Measurements from ENCODE around the gene ADAMTS4. TPM values are rescaled to one million over a fixed set of nuclear protein-coding genes. Genes with fewer than 3 reads are reported as not detected.

Gene ADAMTS4
- total RNA-seq, 1 donor: 3.1 TPM

- TF ChIP-seq CTCF (IDR thresholded peaks at IDR 0.05; ENCODE audit: insufficient read depth, low read length): no peak
- DNase-seq (ENCODE audit: low read depth): no peak
- H3K4me3 ChIP-seq (ENCODE audit: low read depth, low read length): no peak overlapping the region
Measured at GRCh38 chr1:161200421-161200991, 1.7 kb upstream of the ADAMTS4 start.

- TF ChIP-seq CTCF (IDR thresholded peaks at IDR 0.05; ENCODE audit: insufficient read depth, low read length): no peak
- H3K4me3 ChIP-seq (ENCODE audit: low read depth, low read length): no peak overlapping the region
Measured at GRCh38 chr1:161199506-161200139, 769 bp upstream of the ADAMTS4 start.

GRCh38 chr1:161198194-161198896, 509 bp downstream of the ADAMTS4 start:
- peak overlapping the region; percentile 68 for H3K4me3 ChIP-seq (ENCODE audit: low read depth, low read length)
- DNase-seq (ENCODE audit: low read depth): peak; percentile 32

More at GRCh38 chr1:161199506-161200139, 769 bp upstream of the ADAMTS4 start:
- no peak for DNase-seq (ENCODE audit: low read depth)

GRCh38 chr1:161197560-161198193, 1.2 kb downstream of the ADAMTS4 start:
- DNase-seq (ENCODE audit: low read depth): peak; percentile 6
- peak overlapping the region; percentile 68 for H3K4me3 ChIP-seq (ENCODE audit: low read depth, low read length)
- TF ChIP-seq CTCF (IDR thresholded peaks at IDR 0.05; ENCODE audit: insufficient read depth, low read length): no peak

More at GRCh38 chr1:161198194-161198896, 509 bp downstream of the ADAMTS4 start:
- no peak for TF ChIP-seq CTCF (IDR thresholded peaks at IDR 0.05; ENCODE audit: insufficient read depth, low read length)

- peak; percentile 89 for DNase-seq (ENCODE audit: low read depth)
- peak overlapping the region; percentile 68 for H3K4me3 ChIP-seq (ENCODE audit: low read depth, low read length)
- TF ChIP-seq CTCF (IDR thresholded peaks at IDR 0.05; ENCODE audit: insufficient read depth, low read length): no peak
Measured at GRCh38 chr1:161196521-161197451, 2.1 kb downstream of the ADAMTS4 start.

- H3K4me3 ChIP-seq (ENCODE audit: low read depth, low read length): no peak overlapping the region
- TF ChIP-seq CTCF (IDR thresholded peaks at IDR 0.05; ENCODE audit: insufficient read depth, low read length): no peak
- no peak for DNase-seq (ENCODE audit: low read depth)
Measured at GRCh38 chr1:161196111-161196510, 2.7 kb downstream of the ADAMTS4 start.

Data from fibroblast of the aortic adventitia (primary cell).